Fibroblast of skin of right biceps (primary cell): ENCODE results near the gene FXR2.

Experiments
- DNase-seq: peaks from one replicate; pipeline ENCODE4 v3.0.0-alpha.2; 2013

Gene FXR2

DNA sequence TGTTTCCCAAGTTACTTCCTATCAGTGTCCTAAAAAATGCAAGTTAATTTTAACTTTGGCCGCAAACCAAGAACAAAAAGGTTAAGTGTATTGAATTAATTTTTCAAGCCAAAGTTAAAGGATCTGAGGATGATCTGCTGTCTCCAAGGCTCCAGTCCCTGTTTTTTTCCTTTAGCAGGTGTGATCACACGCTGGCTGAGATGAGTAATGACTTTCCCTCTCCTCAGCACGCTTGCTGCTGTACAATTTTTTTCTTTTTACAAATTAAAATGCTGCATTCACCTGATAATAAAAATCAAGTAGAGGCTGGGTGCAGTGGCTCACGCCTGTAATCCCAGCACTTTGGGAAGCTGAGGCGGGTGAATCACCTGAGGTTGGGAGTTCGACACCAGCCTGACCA, 69.8 kb downstream of the FXR2 start:
- DNase-seq: no peak
